HG02943 (cell line): ENCODE data around the gene NR3C1.

Experiments used
- ATAC-seq: cut with Tn5 transposase; IDR thresholded peaks from one replicate; pipeline ENCODE4 v1.9.1; 2021; ENCODE audit warnings: mild to moderate bottlenecking, low read depth, moderate library complexity; ENCODE audit not compliant: unreplicated experiment

The NR3C1 gene

DNA sequence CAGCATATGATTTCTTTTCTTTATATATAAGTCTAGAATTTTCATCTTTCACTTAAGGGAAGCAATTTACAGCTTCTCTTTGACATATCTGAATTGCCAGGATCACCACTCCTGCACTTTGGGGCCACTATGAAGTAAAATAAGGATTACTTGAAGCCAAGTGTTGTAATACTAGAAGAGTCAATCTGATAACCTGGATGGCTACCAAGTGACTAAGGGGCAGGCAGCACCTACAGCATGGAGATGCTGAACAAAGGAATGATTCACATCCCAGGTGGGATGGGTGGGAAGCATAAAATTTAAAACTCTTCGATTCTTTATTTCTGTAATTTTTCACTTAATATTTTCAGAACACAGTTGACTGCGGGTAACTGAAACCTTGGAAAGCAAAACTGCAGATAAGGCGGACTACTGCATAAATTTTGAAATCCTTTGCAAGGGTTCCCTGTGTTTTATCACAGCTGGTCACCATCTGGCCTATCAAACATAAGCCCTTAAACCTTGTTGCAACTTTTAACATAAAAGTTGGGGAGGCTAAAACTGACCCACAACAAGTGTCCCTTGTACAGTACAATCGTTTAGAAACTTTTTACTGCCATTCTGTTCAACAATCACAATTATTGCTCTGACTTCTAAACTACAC lies 31.2 kb downstream of the NR3C1 start:
- ATAC-seq = no peak

GRCh38 chr5:143370440-143370839 lies 33.0 kb downstream of the NR3C1 start:
- ATAC-seq = no peak

DNA sequence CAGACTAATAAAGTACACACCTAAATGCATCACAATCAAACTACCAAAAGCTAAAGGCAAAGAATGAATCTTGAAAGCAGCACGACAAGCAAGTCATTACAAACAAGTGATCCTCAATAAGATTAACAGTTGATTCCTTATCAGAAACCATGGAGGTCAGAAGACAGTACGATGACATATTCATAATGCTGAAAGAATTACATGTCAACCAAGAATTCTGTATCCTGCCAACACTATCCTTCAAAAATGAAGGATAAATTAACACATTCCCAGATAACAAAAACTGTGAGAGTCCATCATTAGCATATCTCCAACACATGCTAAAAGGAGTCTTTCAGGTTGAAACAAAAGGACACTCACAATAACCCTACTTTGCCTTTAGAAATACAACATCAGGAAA lies 39.4 kb downstream of the NR3C1 start:
- ATAC-seq = no peak

DNA sequence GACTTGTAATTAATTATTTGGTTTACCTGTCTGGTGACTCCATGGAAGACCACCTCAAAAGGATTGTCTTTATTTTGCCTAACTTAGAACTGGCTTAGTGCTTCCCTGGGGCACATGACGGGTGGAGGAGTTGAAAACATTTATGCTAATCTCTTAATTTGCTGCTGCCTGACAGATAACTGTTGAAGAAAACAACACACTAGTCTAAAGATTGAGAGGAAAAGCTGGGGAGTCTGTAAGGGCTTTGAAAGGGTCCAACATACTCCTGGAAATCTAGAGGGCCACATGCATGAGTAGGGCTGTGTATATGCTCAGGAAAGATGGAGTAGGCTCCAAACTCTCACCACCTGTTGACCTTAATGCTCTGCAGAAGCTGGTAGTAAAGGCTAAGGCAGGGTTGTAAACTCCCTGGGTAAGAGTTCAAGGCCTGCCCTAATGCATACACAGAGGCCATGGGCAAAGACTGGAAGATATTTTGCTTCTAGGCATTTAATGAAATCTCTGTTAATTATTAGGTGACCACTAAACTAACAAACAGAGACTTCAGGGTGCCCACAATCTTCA lies 40.7 kb downstream of the NR3C1 start:
- no peak for ATAC-seq

GRCh38 chr5:143361438-143361837 lies 42.0 kb downstream of the NR3C1 start:
- no peak for ATAC-seq

DNA sequence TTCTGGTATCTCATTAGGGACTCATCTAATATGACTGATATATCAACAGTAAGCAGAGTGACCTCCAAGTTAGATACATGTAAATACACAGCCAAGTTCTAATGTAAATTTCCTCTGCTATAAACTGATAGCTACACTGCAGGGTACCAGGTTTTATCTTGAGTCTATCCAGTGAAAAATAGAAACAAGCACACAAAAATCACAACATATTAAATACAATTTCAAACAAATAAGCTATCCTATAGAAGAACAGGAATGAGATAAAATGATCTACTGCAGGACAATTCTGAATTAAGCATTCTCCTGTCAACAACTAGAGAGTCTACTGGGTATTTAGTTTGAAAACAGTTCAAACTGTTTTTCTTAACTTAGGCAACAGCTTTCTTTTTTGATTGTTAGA lies 42.7 kb downstream of the NR3C1 start:
- no peak for ATAC-seq

- ATAC-seq = no peak
Measured at GRCh38 chr5:143359869-143360268, 43.6 kb downstream of the NR3C1 start.

DNA sequence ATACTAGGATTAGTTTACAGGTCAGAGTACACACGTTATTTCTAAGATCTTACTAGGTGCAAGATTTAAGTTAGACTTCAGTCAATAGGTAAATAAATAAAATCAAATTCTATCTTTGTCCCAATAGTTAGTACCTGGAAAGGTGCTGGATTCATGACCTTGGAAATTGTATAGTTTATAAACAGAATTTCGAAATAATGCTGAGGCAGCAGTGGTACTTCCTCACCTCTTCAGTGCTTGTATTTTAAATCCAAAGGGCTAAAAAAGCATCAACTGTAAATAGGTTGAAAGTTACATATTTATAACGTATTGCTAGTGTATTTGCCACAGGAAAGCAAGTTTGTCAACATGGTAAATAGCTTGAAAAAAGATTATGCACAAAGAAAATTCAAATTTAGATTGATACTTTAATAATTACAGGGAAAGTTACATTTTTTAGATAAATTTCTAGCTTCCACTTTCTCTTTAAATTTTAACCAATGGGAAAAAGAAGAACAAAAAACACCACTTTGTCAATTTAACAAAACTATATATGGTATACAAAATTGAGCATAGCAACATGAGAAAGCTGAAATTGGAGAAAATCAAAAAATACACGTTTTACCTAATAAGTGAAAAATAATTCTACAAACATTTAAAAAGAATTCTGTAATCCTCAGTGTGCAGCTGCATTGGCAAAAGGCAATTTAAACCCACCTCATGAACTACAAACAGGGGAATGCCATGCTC lies 46.5 kb downstream of the NR3C1 start:
- no peak for ATAC-seq

DNA sequence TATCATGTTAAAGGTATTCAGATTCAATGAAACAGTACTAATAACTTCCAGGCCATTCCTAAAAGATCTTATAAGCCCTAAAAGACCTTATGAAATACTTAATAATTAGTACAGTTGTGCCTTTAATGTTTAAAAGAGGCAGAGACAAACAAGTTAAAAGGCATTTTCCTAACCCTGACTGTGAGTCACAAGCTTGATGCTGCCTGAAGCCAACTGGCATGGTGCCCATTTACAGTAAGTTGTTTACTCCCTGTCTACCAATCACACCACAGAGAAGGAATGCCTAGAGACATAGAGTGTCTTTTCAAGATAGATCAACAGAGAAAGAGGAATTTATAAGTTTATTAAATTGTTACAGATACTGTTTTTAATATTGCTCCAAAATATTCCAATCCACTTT lies 47.8 kb downstream of the NR3C1 start:
- no peak for ATAC-seq

GRCh38 chr5:143354025-143354424 lies 49.5 kb downstream of the NR3C1 start:
- no peak for ATAC-seq

GRCh38 chr5:143352691-143353090 lies 50.8 kb downstream of the NR3C1 start:
- ATAC-seq = no peak

DNA sequence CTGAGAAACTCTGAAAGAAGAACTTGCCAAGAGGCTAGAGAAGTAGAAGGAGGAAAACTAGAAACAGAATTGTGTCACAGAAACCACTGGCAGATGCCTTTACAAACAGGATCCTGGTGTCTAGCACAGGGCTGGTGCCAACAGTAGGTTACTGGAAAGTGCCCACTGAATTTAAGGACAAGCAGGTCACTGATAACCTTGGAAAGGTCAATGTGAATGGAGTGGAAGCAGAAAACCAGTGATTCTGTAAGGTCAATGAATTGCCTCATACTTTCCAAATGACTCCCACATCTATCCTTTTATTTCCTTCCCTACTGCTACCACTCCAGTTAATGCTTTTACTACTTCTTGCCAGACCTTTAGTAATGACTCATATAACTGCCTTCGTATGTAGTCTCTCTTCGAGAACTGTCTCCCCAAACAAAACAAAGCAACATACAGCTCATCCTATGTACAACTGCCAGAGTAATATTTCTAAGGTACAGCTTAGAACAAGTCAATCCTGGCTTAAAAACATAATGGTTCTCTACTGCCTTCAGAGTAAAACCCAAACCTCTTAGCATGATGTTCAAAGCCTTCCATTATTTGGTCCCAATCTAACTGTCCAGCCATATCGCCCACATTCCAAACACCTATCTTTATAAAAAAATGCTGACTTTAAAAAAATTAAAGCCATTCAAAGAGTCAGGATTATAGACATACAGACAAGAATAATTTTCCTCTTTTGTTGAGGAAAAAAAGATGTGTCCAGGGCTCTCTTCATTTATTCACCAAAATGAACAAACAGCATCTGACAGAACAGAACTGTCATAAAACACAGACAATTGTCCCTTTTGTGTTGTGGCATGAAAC lies 52.5 kb downstream of the NR3C1 start:
- no peak for ATAC-seq

- ATAC-seq = no peak
Measured at GRCh38 chr5:143350341-143350740, 53.1 kb downstream of the NR3C1 start.

GRCh38 chr5:143349177-143349576 lies 54.3 kb downstream of the NR3C1 start:
- no peak for ATAC-seq

DNA sequence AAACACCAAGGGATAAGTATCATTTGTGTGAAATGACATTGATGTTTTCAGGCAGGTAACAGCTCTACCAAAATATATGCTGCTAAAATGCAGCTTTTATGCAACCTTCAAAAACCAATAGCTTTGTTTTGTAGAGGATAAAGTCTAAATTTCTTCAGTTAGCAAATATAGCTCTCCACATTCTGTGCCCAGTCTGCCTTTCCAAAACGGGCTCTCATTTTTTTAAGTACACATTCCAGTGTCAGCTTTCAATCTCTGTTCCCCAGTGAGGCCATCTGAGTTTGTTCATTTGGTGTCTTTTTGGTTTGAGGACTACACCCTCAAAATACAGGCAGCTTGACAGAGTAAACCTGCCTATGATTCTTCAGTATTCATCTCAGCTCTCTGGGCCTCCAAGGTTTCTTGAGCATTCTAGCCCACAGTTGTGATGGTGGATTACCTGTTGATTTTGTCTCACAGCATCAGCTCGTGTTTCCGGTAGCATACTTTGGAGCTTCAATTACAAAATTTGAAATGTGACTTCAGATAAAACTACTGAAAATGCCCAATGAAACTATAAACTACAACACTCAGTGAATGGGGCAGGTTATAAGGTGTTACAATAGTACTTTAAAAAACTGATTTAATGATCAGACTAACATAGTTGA lies 55.7 kb downstream of the NR3C1 start:
- no peak for ATAC-seq

GRCh38 chr5:143347046-143347445 lies 56.4 kb downstream of the NR3C1 start:
- no peak for ATAC-seq

GRCh38 chr5:143345671-143346440 lies 57.6 kb downstream of the NR3C1 start:
- ATAC-seq = no peak

- no peak for ATAC-seq
Measured at GRCh38 chr5:143343042-143343441, 60.4 kb downstream of the NR3C1 start.

DNA sequence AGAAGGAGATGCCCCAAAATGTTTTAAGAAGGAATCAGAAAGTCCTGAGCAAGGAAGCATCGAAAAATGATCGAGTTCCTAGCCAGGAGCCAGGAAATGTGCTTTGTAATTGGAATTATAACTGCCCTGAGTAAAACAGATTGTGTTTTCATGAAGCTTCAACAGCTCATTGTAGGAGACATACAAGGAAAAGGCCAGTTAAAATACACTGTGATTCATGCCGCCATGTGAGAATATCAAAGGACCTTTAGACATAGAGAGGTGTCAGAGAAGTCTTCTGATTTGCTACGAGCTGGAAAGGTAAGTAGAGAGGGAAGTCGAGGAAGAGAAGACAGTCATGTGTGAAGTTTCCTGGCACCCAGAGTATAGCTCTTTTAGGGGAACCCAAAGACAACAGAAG lies 60.9 kb downstream of the NR3C1 start:
- ATAC-seq = no peak
